ENCODE data around the gene ICAM1. TPM values are rescaled to one million over a fixed set of nuclear protein-coding genes. Genes with fewer than 3 reads are reported as not detected.

The ICAM1 gene, protein sequence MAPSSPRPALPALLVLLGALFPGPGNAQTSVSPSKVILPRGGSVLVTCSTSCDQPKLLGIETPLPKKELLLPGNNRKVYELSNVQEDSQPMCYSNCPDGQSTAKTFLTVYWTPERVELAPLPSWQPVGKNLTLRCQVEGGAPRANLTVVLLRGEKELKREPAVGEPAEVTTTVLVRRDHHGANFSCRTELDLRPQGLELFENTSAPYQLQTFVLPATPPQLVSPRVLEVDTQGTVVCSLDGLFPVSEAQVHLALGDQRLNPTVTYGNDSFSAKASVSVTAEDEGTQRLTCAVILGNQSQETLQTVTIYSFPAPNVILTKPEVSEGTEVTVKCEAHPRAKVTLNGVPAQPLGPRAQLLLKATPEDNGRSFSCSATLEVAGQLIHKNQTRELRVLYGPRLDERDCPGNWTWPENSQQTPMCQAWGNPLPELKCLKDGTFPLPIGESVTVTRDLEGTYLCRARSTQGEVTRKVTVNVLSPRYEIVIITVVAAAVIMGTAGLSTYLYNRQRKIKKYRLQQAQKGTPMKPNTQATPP
- total RNA-seq, result 32.6 and 37.4 TPM in 2 replicates

DNA sequence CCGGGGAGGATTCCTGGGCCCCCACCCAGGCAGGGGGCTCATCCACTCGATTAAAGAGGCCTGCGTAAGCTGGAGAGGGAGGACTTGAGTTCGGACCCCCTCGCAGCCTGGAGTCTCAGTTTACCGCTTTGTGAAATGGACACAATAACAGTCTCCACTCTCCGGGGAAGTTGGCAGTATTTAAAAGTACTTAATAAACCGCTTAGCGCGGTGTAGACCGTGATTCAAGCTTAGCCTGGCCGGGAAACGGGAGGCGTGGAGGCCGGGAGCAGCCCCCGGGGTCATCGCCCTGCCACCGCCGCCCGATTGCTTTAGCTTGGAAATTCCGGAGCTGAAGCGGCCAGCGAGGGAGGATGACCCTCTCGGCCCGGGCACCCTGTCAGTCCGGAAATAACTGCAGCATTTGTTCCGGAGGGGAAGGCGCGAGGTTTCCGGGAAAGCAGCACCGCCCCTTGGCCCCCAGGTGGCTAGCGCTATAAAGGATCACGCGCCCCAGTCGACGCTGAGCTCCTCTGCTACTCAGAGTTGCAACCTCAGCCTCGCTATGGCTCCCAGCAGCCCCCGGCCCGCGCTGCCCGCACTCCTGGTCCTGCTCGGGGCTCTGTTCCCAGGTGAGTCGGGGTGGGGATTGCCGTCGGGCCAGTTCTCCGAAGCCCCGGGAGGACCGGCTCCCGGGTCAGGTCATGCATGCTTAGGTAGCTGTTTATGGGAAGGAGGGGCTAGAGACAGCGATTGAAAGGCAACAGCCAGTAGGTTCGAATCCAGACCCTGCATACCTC is at the start of gene ICAM1:
Gene ICAM1, plus strand, starts transcription at position 505 of the 779 bp plus-strand sequence. Its CDS starts 40 bp downstream, at position 545.
- Mint-ChIP-seq H3K27me3 (no peaks in the 10 kb centered on the region), H3K4me3 (peak within 1 kb of the TSS; percentile 87), H3K9me3 (no peaks in the 10 kb centered on the region), H3K27ac (peak within 1 kb of the TSS; percentile 92), H3K4me1 (peaks cover 44% of the 10 kb centered on the region), H3K36me3 (ENCODE audit: low read depth) (peaks cover 23% of the 10 kb centered on the region)
- DNase-seq (peak; percentile 70), ATAC-seq (ENCODE audit: low read depth) (peak; percentile 51)
- ChIA-PET CTCF (interaction anchor here (0.8 to 6.4 kb wide), 16 partner anchors 9 to 164 kb away, joined by 3 to 211 read pairs (median 7); partner anchors contain the start of genes CDC37, ICAM5, RAVER1 and TYK2), POLR2A (interaction anchor here (0.5 to 5.7 kb wide), 39 partner anchors 9 to 489 kb away, joined by 3 to 128 read pairs (median 7); partner anchors contain the start of genes ANGPTL6, CDC37, FDX2 and ICAM3)
- intact Hi-C loops (cut with micrococcal nuclease), result loop anchor here (1.0 to 2.0 kb wide), 8 partner anchors 18 to 231 kb away; partner anchors contain the start of genes CDC37, FDX2, ICAM5 and RAVER1
- TF ChIP-seq, protein P1, sequence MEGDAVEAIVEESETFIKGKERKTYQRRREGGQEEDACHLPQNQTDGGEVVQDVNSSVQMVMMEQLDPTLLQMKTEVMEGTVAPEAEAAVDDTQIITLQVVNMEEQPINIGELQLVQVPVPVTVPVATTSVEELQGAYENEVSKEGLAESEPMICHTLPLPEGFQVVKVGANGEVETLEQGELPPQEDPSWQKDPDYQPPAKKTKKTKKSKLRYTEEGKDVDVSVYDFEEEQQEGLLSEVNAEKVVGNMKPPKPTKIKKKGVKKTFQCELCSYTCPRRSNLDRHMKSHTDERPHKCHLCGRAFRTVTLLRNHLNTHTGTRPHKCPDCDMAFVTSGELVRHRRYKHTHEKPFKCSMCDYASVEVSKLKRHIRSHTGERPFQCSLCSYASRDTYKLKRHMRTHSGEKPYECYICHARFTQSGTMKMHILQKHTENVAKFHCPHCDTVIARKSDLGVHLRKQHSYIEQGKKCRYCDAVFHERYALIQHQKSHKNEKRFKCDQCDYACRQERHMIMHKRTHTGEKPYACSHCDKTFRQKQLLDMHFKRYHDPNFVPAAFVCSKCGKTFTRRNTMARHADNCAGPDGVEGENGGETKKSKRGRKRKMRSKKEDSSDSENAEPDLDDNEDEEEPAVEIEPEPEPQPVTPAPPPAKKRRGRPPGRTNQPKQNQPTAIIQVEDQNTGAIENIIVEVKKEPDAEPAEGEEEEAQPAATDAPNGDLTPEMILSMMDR (IDR thresholded peaks at IDR 0.05), result no peak

DNA sequence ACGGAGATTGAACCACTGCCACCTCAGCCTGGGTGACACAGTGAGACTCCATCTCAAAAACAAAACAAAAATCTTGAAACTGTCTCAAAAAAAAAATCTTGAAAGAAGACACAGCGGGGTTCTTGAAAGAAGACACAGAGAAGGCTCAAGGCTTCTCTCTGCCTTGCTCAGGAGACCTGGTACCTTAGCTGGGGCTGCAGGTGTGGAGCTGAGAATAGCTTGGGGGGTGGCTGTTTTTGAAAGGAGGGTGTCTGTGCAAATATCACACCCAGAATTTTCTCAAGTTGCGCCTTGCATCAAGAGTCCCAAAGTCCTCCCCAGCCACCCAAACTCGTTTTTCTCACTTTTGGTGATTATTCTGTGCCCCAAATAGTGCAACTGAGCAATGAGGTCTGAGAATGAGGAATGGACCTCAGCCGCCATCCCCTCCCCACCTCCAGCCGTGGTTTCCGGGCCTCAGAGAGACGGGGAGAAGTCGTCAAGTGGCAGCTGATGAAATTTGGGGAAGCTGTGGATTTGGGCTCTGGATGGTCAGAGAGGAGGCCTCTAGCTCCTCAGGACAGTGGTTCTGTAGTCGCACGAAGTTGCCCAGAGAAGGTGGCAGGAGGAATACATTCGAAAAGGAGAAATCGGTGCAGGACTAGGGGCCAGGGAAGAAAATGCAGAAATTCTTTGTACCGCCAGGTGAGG is 48.6 kb upstream of the ICAM1 start:
- H3K36me3 Mint-ChIP-seq (ENCODE audit: low read depth), result peaks cover 2% of the 10 kb centered on the region
- no peak overlapping the region for H3K4me3 Mint-ChIP-seq
- CTCF ChIA-PET, result interaction anchor here (0.6 kb wide), 1 partner anchor 868 kb away, joined by 3 read pairs; no protein-coding TSS in a partner anchor
- intact Hi-C loops (cut with micrococcal nuclease), result no loop called here
- H3K27ac Mint-ChIP-seq, result no peak overlapping the region
- TF ChIP-seq, protein P1 (IDR thresholded peaks at IDR 0.05), result no peak
- DNase-seq (no peak), ATAC-seq (ENCODE audit: low read depth) (no peak)
- peaks cover 9% of the 10 kb centered on the region for H3K4me1 Mint-ChIP-seq
- no peaks in the 10 kb centered on the region for H3K9me3 Mint-ChIP-seq
- no peaks in the 10 kb centered on the region for H3K27me3 Mint-ChIP-seq
- POLR2A ChIA-PET, result interaction anchor here (0.7 kb wide), 1 partner anchor 180 kb away, joined by 4 read pairs; no protein-coding TSS in a partner anchor

DNA sequence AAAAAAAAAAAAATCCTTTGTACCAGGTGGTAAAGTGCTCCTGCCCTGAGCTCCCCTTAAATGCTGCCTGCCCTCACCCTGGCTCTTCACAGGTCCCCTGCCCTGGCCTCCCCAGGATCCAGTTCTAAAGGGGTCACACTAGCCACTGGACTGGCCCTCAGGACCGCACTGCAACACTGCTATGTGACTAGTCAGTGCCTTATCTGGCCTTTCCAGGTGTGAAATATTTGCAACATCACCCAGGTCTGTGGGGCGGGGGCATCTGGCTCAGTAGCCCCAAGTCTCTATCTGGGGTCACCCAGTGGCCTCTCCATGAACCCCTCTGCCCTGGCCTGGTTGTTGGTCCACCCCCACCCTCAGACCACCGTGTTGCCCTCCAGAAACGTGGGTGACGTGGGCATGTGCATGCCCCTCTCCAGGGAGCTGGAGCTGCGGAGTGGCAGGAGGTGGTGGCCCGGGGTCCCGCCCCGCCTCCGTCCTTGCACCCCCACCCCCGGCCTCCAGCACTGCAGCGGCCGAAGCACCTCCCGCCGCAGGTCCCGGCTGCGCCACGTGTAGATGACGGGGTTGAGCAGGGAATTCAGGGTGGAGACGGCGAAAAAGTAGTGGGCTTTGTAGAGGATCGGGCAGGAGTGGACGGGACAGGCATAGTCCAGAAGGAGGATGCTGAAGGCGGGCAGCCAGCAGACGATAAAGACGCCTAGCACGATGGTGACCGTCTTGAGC is 47.3 kb upstream of the ICAM1 start:
- intact Hi-C loops (cut with micrococcal nuclease), result no loop called here
- H3K4me3 Mint-ChIP-seq, result no peak overlapping the region
- peaks cover 2% of the 10 kb centered on the region for H3K36me3 Mint-ChIP-seq (ENCODE audit: low read depth)
- CTCF ChIA-PET, result no interaction called here
- POLR2A ChIA-PET, result interaction anchor here (0.6 kb wide), 1 partner anchor 26 kb away, joined by 6 read pairs; no protein-coding TSS in a partner anchor
- no peaks in the 10 kb centered on the region for H3K27me3 Mint-ChIP-seq
- DNase-seq (no peak), ATAC-seq (ENCODE audit: low read depth) (no peak)
- H3K9me3 Mint-ChIP-seq, result no peaks in the 10 kb centered on the region
- H3K4me1 Mint-ChIP-seq, result peaks cover 13% of the 10 kb centered on the region
- TF ChIP-seq, protein P1 (IDR thresholded peaks at IDR 0.05), result no peak
- no peak overlapping the region for H3K27ac Mint-ChIP-seq

DNA sequence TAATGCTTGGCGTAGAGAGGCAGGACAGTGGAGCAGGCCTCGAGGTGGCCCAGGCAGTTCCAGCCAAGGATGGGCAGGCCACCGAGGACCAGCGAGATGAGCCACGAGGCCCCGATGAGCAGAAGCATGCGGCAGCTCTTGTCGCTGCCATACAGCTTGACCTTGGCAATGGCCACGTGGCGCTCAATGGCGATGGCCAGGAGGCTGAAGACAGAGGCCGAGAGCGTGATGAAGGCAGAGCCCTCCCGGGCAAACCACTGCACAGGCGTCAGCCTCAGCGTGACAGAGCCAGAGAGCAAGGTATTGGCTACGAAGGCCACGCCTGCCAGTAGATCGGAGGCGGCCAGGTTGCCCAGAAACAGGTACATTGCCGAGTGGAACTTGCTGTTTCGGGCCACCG is 46.6 kb upstream of the ICAM1 start:
- Mint-ChIP-seq H3K27me3 (no peaks in the 10 kb centered on the region), H3K27ac (no peak overlapping the region), H3K9me3 (no peaks in the 10 kb centered on the region), H3K4me3 (no peak overlapping the region), H3K36me3 (ENCODE audit: low read depth) (peaks cover 2% of the 10 kb centered on the region), H3K4me1 (peaks cover 20% of the 10 kb centered on the region)
- TF ChIP-seq, protein P1 (IDR thresholded peaks at IDR 0.05), result no peak
- intact Hi-C loops (cut with micrococcal nuclease), result no loop called here
- no peak for ATAC-seq (ENCODE audit: low read depth)
- CTCF ChIA-PET, result no interaction called here
- no peak for DNase-seq
- POLR2A ChIA-PET, result no interaction called here

All from activated B cell treated with CpG ODN at 0.5 μM for 24 hours (primary cell).